T-cell (primary cell): ENCODE measurements around the gene HES7. TPM values are rescaled to one million over a fixed set of nuclear protein-coding genes. Genes with fewer than 3 reads are reported as not detected.
A peak's percentile ranks its signal among the peaks of the same experiment; 100 is the strongest.

Experiments used
- ATAC-seq, 4 experiments: fragments of 200-7000 bp in 3 of 4; fragments of 150-1000 bp in 1 of 4; cut with Tn5 transposase; replicated peaks in 1 of 4; 1 replicate in 3 of 4; 2 replicates in 1 of 4; pipeline ENCODE4 v1.10.0; 2021; ENCODE audit warnings: moderate library complexity in 3 of 4, mild to moderate bottlenecking in 2 of 4, moderate number of reproducible peaks in 1 of 4
- CTCF ChIA-PET, 2 donors: fragments of 300-600 bp; sonication (Branson Sonifier 250); formaldehyde crosslinking; loops; one replicate each; lab custom pipeline; 2022; ENCODE audit warnings: antibody characterized with exemption in 2 of 2; lab: Charles Lee
- POLR2A ChIA-PET, 2 donors: fragments of 300-600 bp; sonication (Branson Sonifier 250); formaldehyde crosslinking; loops; one replicate each; lab custom pipeline; 2022; ENCODE audit warnings: antibody characterized with exemption in 2 of 2; lab: Charles Lee
- DNase-seq, 35 experiments: peaks; one replicate each; pipeline versions ENCODE4 v3.0.0 to v3.0.0-alpha.2; 2013 to 2023
- H3K27ac ChIP-seq: one replicate; pipeline ENCODE4 v1.5.1; 2013; ENCODE audit warnings: low read length
- H3K27me3 ChIP-seq, 2 experiments: replicated peaks in 1 of 2; 1 replicate in 1 of 2; 2 replicates in 1 of 2; pipeline versions ENCODE4 v1.6.1 to v1.7.0; 2013; ENCODE audit warnings: low read length in 1 of 2, mixed read lengths in 1 of 2; ENCODE audit not compliant: control insufficient read depth in 2 of 2, insufficient read depth in 2 of 2; ENCODE audit errors: extremely low read depth in 1 of 2
- H3K36me3 ChIP-seq, 2 donors: 1 replicate in 1 of 2; 2 replicates in 1 of 2; pipeline versions ENCODE4 v1.6.1 to v1.7.0; 2013; ENCODE audit warnings: low read length in 1 of 2; ENCODE audit not compliant: control insufficient read depth in 2 of 2, insufficient read depth in 1 of 2; ENCODE audit errors: extremely low read depth in 1 of 2
- H3K4me1 ChIP-seq, 2 experiments: 1 replicate in 1 of 2; 2 replicates in 1 of 2; pipeline versions ENCODE4 v1.6.1 to v1.7.0; 2013; ENCODE audit warnings: low read length in 2 of 2, mixed read lengths in 1 of 2; ENCODE audit not compliant: insufficient read depth in 2 of 2, control insufficient read depth in 1 of 2; ENCODE audit errors: extremely low read depth in 1 of 2
- H3K4me3 ChIP-seq, 2 donors: 1 replicate in 1 of 2; 2 replicates in 1 of 2; pipeline versions ENCODE4 v1.5.1 to v1.7.0; 2013; ENCODE audit warnings: mild to moderate bottlenecking in 2 of 2, low read length in 1 of 2, moderate library complexity in 1 of 2; ENCODE audit not compliant: control insufficient read depth in 1 of 2; ENCODE audit errors: extremely low read depth in 1 of 2
- H3K9me3 ChIP-seq: 2 replicates; pipeline ENCODE4 v1.7.0; 2013
- H3K27ac Mint-ChIP-seq, 2 donors: one replicate each; pipeline ENCODE4 v1.8.0; 2020 to 2021; ENCODE audit warnings: mild to moderate bottlenecking in 2 of 2, mixed read lengths in 2 of 2
- H3K27me3 Mint-ChIP-seq, 2 donors: one replicate each; pipeline ENCODE4 v1.8.0; 2021 to 2022; ENCODE audit warnings: mixed read lengths in 2 of 2
- H3K36me3 Mint-ChIP-seq: one replicate; pipeline ENCODE4 v1.8.0; 2021; ENCODE audit warnings: mixed read lengths
- H3K4me1 Mint-ChIP-seq, 3 donors: one replicate each; pipeline ENCODE4 v1.8.0; 2020 to 2022; ENCODE audit warnings: mixed read lengths in 3 of 3, mild to moderate bottlenecking in 1 of 3
- H3K4me3 Mint-ChIP-seq, 3 donors: one replicate each; pipeline ENCODE4 v1.8.0; 2020 to 2022; ENCODE audit warnings: mild to moderate bottlenecking in 3 of 3, mixed read lengths in 3 of 3, moderate library complexity in 3 of 3
- H3K9me3 Mint-ChIP-seq, 3 donors: one replicate each; pipeline ENCODE4 v1.8.0; 2020 to 2022; ENCODE audit warnings: mixed read lengths in 3 of 3
- WGBS: methylation state at CpG from one replicate; pipeline ENCODE4 v1.1.5; 2013; ENCODE audit warnings: missing lambda C conversion rate; ENCODE audit not compliant: insufficient coverage; 5-methylcytosine and 5-hydroxymethylcytosine counted together
- total RNA-seq, 35 experiments: library from RNA in 6 of 35; stranded (reverse) in 6 of 35; fragments of 120-200 nt in 1 of 35; gene quantifications; one replicate each; pipeline versions ENCODE4 v1.2.1 to v1.2.4 and lab custom pipeline; 2013 to 2026

HES7 gene
- total RNA-seq, 5 donors from 2014 or later (not counting 1 experiment from before 2014, with no cell fraction given) = 0.16 to 1.6 (median 0.23) TPM; not detected in 2

DNA sequence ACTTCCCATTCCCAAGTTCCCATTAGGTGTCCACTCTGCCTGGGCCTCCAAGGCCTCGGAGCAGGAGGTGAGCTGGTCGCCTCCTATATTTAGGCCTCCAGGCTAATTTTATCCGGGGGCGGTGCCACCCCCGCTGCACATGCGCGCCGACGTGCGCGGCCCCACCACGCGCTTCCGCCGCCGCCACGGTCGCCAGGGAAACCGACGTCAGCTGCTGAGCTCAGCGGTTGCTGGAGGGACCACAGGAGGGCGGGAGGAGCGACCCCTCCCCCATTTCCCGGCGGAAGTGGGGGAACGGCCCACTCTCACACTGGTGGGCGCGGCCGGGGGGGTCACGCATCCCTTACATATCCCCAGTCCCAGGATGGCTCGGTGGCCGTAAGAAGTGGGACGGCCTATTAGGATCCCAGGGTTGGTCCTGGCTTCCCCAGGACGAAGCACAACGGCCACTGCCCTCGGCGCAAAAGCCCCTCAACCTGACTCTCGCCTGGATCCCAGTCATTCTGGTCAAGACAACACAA is 27.3 kb upstream of the HES7 start:
- Histone ChIP-seq H3K9me3 (no peaks in the 10 kb centered on the region), H3K4me3 (peak overlapping the region; percentile 59 to 93)
- under 1% methylated on average over 38 of the region's 38 CpGs for WGBS

DNA sequence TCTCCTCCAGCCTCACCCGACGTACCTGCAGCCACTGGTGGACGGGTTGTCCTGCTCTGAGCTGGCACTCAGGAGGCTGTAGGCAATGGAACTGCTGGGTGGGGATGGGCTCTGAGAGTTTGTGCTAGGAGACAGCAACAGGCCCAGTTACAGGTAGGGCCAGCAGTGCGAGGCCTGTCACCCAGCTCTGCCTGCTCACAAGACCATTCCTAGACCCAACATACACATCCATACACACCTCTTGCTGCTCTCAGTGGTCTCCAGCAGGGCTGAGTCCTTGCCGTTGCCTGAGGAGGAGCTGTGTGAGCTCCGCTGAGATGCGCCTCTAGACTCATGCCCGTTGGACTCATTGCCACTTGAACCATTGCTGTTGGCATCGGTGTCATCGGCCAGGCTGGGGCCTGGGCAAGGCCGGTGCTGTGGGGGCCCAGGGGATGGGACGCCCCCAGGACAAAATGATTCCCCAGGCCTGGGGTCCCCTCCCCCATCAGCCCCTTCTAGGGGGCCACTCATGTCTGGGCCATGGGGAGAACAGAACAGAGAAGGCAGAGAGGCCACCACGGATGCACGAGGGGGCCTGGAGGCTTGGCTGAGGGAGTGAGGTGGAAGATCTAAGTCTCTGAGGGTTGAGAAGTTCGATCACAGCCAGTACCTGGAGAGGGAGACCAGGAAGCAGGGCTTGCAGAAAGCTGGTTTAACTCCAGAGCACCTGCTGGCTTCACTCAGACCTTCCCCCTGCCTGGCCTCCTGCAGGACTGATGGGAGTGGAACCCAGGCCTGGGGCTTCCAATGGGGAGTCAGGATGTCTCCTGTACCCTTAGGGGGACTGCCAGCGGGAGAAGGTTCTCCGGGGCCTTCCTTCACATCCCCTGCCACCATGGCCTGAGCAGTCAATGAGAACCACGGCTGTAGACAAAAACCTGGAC is 26.6 kb upstream of the HES7 start:
- Histone ChIP-seq H3K27ac (peak overlapping the region; percentile 75), H3K4me1 (peaks cover 21 to 62% of the 10 kb centered on the region in 2 experiments), H3K9me3 (no peaks in the 10 kb centered on the region), H3K4me3 (peak overlapping the region; percentile 59 to 93), H3K27me3 (no peaks in the 10 kb centered on the region), H3K36me3 (peaks cover 10 to 54% of the 10 kb centered on the region in 2 donors)
- CTCF ChIA-PET = interaction anchor here in 1 of 2 donors (0.6 to 1.5 kb wide), 4 partner anchors 9 to 707 kb away, joined by 3 to 5 read pairs (median 4); no protein-coding TSS in a partner anchor
- peak in 1 of 4 experiments; percentile 1 for ATAC-seq
- Mint-ChIP-seq H3K4me3 (peak overlapping the region in 2 of 3 donors; percentile 37 to 84), H3K4me1 (peaks cover 40 to 61% (median 48%) of the 10 kb centered on the region in 3 donors), H3K27me3 (no peaks in the 10 kb centered on the region), H3K27ac (peak overlapping the region; percentile 31 to 55), H3K36me3 (peaks cover 28% of the 10 kb centered on the region), H3K9me3 (no peaks in the 10 kb centered on the region)
- DNase-seq = peak in 2 of 35 experiments; percentile 6 to 19
- POLR2A ChIA-PET = interaction anchor here (0.5 to 2.4 kb wide), 14 partner anchors 7 to 841 kb away, joined by 3 to 19 read pairs (median 4); partner anchors contain the start of gene BORCS6 (in 1 of the 2)
- WGBS = 83% methylated on average over 10 of the region's 18 CpGs

More for the DNA sequence above, 27.3 kb upstream of the HES7 start:
- H3K4me1 Mint-ChIP-seq = peaks cover 40 to 63% (median 43%) of the 10 kb centered on the region in 3 donors
- H3K27me3 Mint-ChIP-seq = no peaks in the 10 kb centered on the region
- Histone ChIP-seq H3K36me3 (peaks cover 10 to 46% of the 10 kb centered on the region in 2 donors), H3K27ac (peak overlapping the region; percentile 100), H3K4me1 (peaks cover 25 to 68% of the 10 kb centered on the region in 2 experiments), H3K27me3 (no peaks in the 10 kb centered on the region)
- DNase-seq (peak; percentile 62 to 96 (median 92)), ATAC-seq (peak; percentile 53 to 67 (median 64))
- H3K4me3 Mint-ChIP-seq = peak overlapping the region in 1 of 3 donors; percentile 84
- CTCF ChIA-PET = interaction anchor here in 1 of 2 donors (0.6 to 1.5 kb wide), 4 partner anchors 9 to 707 kb away, joined by 3 to 5 read pairs (median 4); no protein-coding TSS in a partner anchor
- H3K9me3 Mint-ChIP-seq = no peaks in the 10 kb centered on the region
- H3K27ac Mint-ChIP-seq = peak overlapping the region in 1 of 2 donors; percentile 55
- peaks cover 25% of the 10 kb centered on the region for H3K36me3 Mint-ChIP-seq
- POLR2A ChIA-PET = interaction anchor here (0.5 to 2.4 kb wide), 15 partner anchors 8 to 842 kb away, joined by 3 to 19 read pairs (median 3); partner anchors contain the start of gene BORCS6 (in 1 of the 2)

DNA sequence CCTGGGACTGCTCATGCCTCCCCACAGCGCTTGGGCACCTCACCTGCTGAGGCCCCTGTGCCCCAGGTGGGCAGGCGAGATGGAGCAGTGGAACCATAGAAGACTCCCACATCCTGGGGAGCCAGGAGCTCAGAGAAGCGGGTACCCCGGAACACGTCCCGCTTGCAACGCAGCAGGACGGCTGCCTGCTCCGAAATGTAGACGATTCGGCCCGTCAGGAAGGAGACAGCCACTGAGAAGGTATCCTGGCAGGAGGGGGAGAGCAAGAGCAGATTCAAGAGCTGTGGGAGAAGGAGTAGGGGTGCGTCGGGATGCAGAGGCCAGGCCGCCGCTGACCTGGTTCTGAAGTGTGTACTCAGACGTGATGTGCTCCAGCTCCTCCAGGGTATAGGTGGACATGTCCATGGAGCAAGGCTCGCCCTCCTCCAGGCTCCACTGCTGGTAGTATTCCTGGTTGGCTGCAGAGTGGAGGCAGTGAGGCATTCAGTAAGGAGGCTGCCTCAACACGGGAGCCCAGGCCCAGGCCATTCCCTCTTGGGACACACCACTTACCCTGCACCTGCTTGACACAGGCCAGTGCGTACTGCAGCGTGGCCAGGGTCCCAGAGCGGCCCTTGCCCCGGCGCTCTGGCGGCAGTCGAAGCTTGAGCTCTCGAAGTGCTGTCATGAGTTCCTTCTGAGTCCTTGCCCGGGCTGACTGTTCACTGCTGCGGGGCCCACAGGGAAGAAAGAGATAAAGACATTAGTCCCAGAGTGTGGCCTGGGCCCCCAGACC is 25.7 kb upstream of the HES7 start:
- Histone ChIP-seq H3K27ac (peak overlapping the region; percentile 75), H3K9me3 (no peaks in the 10 kb centered on the region), H3K27me3 (no peaks in the 10 kb centered on the region), H3K36me3 (peaks cover 12 to 62% of the 10 kb centered on the region in 2 donors), H3K4me3 (no peak overlapping the region), H3K4me1 (peaks cover 14 to 54% of the 10 kb centered on the region in 2 experiments)
- ChIA-PET CTCF (interaction anchor here in 1 of 2 donors (0.5 kb wide), 1 partner anchor 51 kb away, joined by 3 read pairs; no protein-coding TSS in a partner anchor), POLR2A (interaction anchor here (1.5 to 2.4 kb wide), 2 partner anchors 8 to 9 kb away, joined by 5 to 19 read pairs; no protein-coding TSS in a partner anchor)
- H3K4me1 Mint-ChIP-seq = peaks cover 40 to 52% (median 48%) of the 10 kb centered on the region in 3 donors
- H3K36me3 Mint-ChIP-seq = peaks cover 28% of the 10 kb centered on the region
- H3K27ac Mint-ChIP-seq = peak overlapping the region in 1 of 2 donors; percentile 31
- no peak overlapping the region for H3K4me3 Mint-ChIP-seq
- H3K27me3 Mint-ChIP-seq = no peaks in the 10 kb centered on the region
- ATAC-seq = no peak
- peak in 2 of 35 experiments; percentile 10 to 15 for DNase-seq
- H3K9me3 Mint-ChIP-seq = no peaks in the 10 kb centered on the region
- WGBS = 96% methylated on average over 27 of the region's 29 CpGs

DNA sequence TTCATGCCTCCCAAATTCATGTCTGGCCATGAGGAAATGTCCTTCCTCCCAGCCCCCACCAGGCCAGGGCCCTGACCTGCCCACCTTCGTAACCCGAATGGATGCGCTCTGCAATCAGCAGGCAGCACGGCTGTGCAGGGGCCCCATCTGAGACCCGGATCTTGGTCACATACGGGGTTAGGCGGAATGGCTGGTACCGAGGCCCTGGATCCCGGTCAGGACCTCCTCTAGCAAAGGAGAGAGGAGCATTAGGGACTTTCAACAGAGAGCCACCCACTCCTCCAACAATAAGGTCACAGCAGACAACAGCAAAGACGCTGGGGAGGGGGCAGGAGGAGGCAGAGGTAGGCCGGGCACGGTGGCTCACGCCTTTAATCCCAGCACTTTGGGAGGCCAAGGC is 24.7 kb upstream of the HES7 start:
- WGBS = 95% methylated on average over 6 of the region's 13 CpGs
- ChIA-PET POLR2A (interaction anchor here (0.5 to 1.3 kb wide), 5 partner anchors 8 to 14 kb away, joined by 3 to 8 read pairs (median 4); no protein-coding TSS in a partner anchor), CTCF (interaction anchor here in 1 of 2 donors (1.0 kb wide), 1 partner anchor 10 kb away, joined by 3 read pairs; no protein-coding TSS in a partner anchor)
- Mint-ChIP-seq H3K27me3 (no peaks in the 10 kb centered on the region), H3K4me1 (peaks cover 38 to 53% (median 43%) of the 10 kb centered on the region in 3 donors), H3K9me3 (no peaks in the 10 kb centered on the region), H3K36me3 (peaks cover 34% of the 10 kb centered on the region), H3K4me3 (no peak overlapping the region), H3K27ac (no peak overlapping the region)
- peaks cover 20 to 73% of the 10 kb centered on the region in 2 donors for H3K36me3 ChIP-seq
- no peaks in the 10 kb centered on the region for H3K9me3 ChIP-seq
- no peak for ATAC-seq
- no peaks in the 10 kb centered on the region for H3K27me3 ChIP-seq
- peaks cover 12 to 43% of the 10 kb centered on the region in 2 experiments for H3K4me1 ChIP-seq
- H3K27ac ChIP-seq = no peak overlapping the region
- DNase-seq = no peak
- H3K4me3 ChIP-seq = no peak overlapping the region

DNA sequence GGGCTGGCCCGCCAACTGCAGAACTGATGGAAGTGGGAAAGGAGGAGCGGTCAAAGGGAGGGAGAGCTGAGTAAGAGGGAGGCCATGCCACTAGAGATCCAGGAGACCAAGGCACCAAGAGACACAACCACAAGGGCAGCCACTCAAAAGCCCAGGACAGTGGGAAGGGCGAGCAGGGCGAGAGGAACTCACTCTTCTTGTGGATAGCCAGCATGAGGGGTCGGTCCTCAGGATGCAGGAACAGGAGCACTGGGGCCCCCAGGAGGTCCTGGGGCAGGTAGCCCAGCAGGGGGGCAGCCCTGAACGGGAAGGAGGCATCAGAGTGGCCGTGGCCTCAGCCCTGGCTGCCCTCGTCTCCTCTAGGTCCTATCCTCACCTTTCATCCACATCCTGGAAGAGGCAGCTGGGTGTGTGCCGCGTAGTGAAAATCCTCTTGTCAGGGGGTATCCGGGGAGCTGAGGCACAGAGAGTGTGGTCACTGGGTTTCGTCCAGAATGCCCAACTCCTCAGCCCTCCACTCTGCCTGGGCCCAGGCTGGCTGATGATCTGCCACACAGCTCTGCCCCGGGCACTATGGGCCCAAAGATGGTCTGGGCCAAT is 24.0 kb upstream of the HES7 start:
- ATAC-seq (no peak), DNase-seq (no peak)
- Mint-ChIP-seq H3K4me3 (peak overlapping the region in 1 of 3 donors; percentile 53), H3K27ac (peak overlapping the region in 1 of 2 donors; percentile 28), H3K4me1 (peaks cover 32 to 53% (median 36%) of the 10 kb centered on the region in 3 donors), H3K27me3 (no peaks in the 10 kb centered on the region), H3K36me3 (peaks cover 33% of the 10 kb centered on the region), H3K9me3 (no peaks in the 10 kb centered on the region)
- 92% methylated on average over 9 of the region's 13 CpGs for WGBS
- Histone ChIP-seq H3K27me3 (no peaks in the 10 kb centered on the region), H3K36me3 (peaks cover 20 to 75% of the 10 kb centered on the region in 2 donors), H3K9me3 (no peaks in the 10 kb centered on the region), H3K4me1 (peaks cover 8 to 37% of the 10 kb centered on the region in 2 experiments), H3K4me3 (no peak overlapping the region), H3K27ac (no peak overlapping the region)
- POLR2A ChIA-PET = interaction anchor here (0.9 to 1.3 kb wide), 5 partner anchors 8 to 33 kb away, joined by 3 to 8 read pairs (median 4); no protein-coding TSS in a partner anchor
- CTCF ChIA-PET = interaction anchor here in 1 of 2 donors (1.0 kb wide), 1 partner anchor 9 kb away, joined by 3 read pairs; no protein-coding TSS in a partner anchor
